KMS-11 (cell line): Measurements from ENCODE around the gene STK33.

Experiments used
- H2AFZ ChIP-seq: fragments of 200-600 bp; sonication (generic); 2 replicates; pipeline ENCODE4 v1.6.1; 2016; ENCODE audit warnings: antibody characterized with exemption, mixed run types, low read depth
- H3K27ac ChIP-seq: fragments of 200-600 bp; sonication (generic); 2 replicates; pipeline ENCODE4 v1.6.1; 2016; ENCODE audit warnings: mild to moderate bottlenecking, mixed run types
- H3K27me3 ChIP-seq: fragments of 200-600 bp; sonication (generic); 2 replicates; pipeline ENCODE4 v1.6.1; 2017; ENCODE audit warnings: mild to moderate bottlenecking, low read depth, mixed run types, moderate library complexity; ENCODE audit not compliant: insufficient read depth
- H3K36me3 ChIP-seq: fragments of 200-600 bp; sonication (generic); 2 replicates; pipeline ENCODE4 v1.6.1; 2017; ENCODE audit warnings: mild to moderate bottlenecking, mixed run types; ENCODE audit not compliant: insufficient read depth
- H3K4me1 ChIP-seq: fragments of 200-600 bp; sonication (generic); 2 replicates; pipeline ENCODE4 v1.6.1; 2016; ENCODE audit warnings: mild to moderate bottlenecking, low read depth, mixed run types; ENCODE audit not compliant: poor library complexity, severe bottlenecking
- H3K4me2 ChIP-seq: fragments of 200-600 bp; sonication (generic); 2 replicates; pipeline ENCODE4 v1.7.0; 2016; ENCODE audit warnings: mild to moderate bottlenecking, mixed run types
- H3K4me3 ChIP-seq: fragments of 200-600 bp; sonication (generic); IDR thresholded peaks from 2 replicates; pipeline ENCODE4 v1.6.1; 2017; ENCODE audit warnings: low read depth, low read length, mixed read lengths; ENCODE audit not compliant: insufficient read depth
- H3K79me2 ChIP-seq: fragments of 200-600 bp; sonication (generic); 2 replicates; pipeline ENCODE4 v1.6.1; 2016; ENCODE audit warnings: low read depth, mixed run types; ENCODE audit not compliant: insufficient read depth
- H3K9ac ChIP-seq: fragments of 200-600 bp; sonication (generic); 2 replicates; pipeline ENCODE4 v1.6.1; 2016; ENCODE audit warnings: mild to moderate bottlenecking, mixed run types
- H4K20me1 ChIP-seq: fragments of 200-600 bp; sonication (generic); 2 replicates; pipeline ENCODE4 v1.6.1; 2016; ENCODE audit warnings: mild to moderate bottlenecking, mixed run types; ENCODE audit not compliant: insufficient read depth
- TF ChIP-seq, protein P1 (sequence below): fragments of 200-600 bp; sonication (generic); conservative IDR thresholded peaks from 2 replicates; pipeline ENCODE4 v1.6.1; 2017; ENCODE audit warnings: low read depth, mild to moderate bottlenecking, antibody characterized with exemption, low read length, moderate library complexity, mixed read lengths

The STK33 gene

DNA sequence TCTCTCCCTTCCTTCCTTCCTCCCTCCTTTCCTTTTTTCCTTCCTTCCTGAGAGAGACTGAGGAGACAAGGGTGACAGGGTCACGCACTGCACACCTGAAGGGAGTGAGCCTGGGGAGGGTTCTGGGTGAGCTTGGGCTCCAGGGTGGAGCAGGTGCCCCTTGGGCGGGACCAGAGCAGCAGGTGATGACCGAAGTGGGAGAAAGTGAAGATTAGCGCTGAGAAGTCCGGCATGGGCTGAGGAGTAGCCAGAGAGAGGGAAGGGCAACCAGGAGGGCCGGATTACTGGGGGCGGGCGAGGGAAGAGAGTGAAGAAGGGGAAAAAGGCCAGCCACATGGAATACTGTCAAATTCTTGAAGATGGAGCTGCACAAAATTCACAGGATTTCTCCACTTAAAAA, 231.1 kb downstream of the STK33 start:
- Histone ChIP-seq H3K36me3 (no peaks in the 10 kb centered on the region), H4K20me1 (no peaks in the 10 kb centered on the region), H3K4me3 (no peak overlapping the region), H3K9ac (no peak overlapping the region), H3K4me2 (no peak overlapping the region), H3K79me2 (no peaks in the 10 kb centered on the region), H3K4me1 (no peaks in the 10 kb centered on the region), H3K27ac (no peak overlapping the region), H3K27me3 (no peaks in the 10 kb centered on the region), H2AFZ (no peak overlapping the region)
- TF ChIP-seq, protein P1, sequence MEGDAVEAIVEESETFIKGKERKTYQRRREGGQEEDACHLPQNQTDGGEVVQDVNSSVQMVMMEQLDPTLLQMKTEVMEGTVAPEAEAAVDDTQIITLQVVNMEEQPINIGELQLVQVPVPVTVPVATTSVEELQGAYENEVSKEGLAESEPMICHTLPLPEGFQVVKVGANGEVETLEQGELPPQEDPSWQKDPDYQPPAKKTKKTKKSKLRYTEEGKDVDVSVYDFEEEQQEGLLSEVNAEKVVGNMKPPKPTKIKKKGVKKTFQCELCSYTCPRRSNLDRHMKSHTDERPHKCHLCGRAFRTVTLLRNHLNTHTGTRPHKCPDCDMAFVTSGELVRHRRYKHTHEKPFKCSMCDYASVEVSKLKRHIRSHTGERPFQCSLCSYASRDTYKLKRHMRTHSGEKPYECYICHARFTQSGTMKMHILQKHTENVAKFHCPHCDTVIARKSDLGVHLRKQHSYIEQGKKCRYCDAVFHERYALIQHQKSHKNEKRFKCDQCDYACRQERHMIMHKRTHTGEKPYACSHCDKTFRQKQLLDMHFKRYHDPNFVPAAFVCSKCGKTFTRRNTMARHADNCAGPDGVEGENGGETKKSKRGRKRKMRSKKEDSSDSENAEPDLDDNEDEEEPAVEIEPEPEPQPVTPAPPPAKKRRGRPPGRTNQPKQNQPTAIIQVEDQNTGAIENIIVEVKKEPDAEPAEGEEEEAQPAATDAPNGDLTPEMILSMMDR = no peak

DNA sequence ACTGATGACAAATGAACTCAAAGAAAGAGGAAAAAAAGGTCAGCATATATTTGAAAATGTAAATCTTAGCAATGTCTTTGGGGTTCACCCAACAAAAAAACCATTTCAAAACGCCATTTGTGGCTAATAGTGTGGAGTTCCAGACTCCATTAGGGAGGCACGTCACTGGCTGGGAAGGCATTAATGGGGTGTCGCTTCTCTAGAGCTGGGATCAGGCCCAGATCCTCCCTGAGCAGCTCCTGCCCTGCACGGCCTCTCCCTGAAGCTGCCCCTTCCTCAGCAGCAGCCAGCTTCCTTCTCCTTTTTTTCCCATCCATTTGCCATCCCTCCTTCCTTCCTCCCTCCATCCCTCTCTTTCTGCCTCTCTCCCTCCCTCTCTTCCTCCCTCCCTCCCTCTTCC, 231.5 kb downstream of the STK33 start:
- H3K27me3 ChIP-seq = no peaks in the 10 kb centered on the region
- no peak overlapping the region for H3K27ac ChIP-seq
- no peaks in the 10 kb centered on the region for H4K20me1 ChIP-seq
- no peak overlapping the region for H3K9ac ChIP-seq
- no peaks in the 10 kb centered on the region for H3K36me3 ChIP-seq
- H3K4me3 ChIP-seq = no peak overlapping the region
- no peaks in the 10 kb centered on the region for H3K4me1 ChIP-seq
- no peak overlapping the region for H3K4me2 ChIP-seq
- no peak overlapping the region for H2AFZ ChIP-seq
- TF ChIP-seq, protein P1 = no peak
- no peaks in the 10 kb centered on the region for H3K79me2 ChIP-seq

GRCh38 chr11:8361664-8362210, 232.3 kb downstream of the STK33 start:
- Histone ChIP-seq H3K27me3 (no peaks in the 10 kb centered on the region), H3K79me2 (no peaks in the 10 kb centered on the region), H3K4me3 (no peak overlapping the region), H2AFZ (no peak overlapping the region), H3K27ac (no peak overlapping the region), H3K4me1 (no peaks in the 10 kb centered on the region), H4K20me1 (no peaks in the 10 kb centered on the region), H3K4me2 (no peak overlapping the region), H3K9ac (no peak overlapping the region), H3K36me3 (no peaks in the 10 kb centered on the region)
- TF ChIP-seq, protein P1 = no peak

GRCh38 chr11:8361206-8361605, 232.8 kb downstream of the STK33 start:
- H3K27ac ChIP-seq = no peak overlapping the region
- H3K4me1 ChIP-seq = no peaks in the 10 kb centered on the region
- no peak overlapping the region for H2AFZ ChIP-seq

More at GRCh38 chr11:8361206-8361605, 232.8 kb downstream of the STK33 start:
- no peaks in the 10 kb centered on the region for H3K27me3 ChIP-seq
- no peaks in the 10 kb centered on the region for H4K20me1 ChIP-seq
- no peaks in the 10 kb centered on the region for H3K79me2 ChIP-seq
- H3K36me3 ChIP-seq = no peaks in the 10 kb centered on the region
- H3K4me3 ChIP-seq = no peak overlapping the region
- TF ChIP-seq, protein P1 = no peak
- no peak overlapping the region for H3K9ac ChIP-seq
- no peak overlapping the region for H3K4me2 ChIP-seq
